ENCODE data around the gene C19orf73. TPM values are rescaled to one million over a fixed set of nuclear protein-coding genes. Genes with fewer than 3 reads are reported as not detected.

Gene C19orf73
- total and polyA plus RNA-seq, 4 donors, result 0.56 to 2.1 (median 1.7) TPM

GRCh38 chr19:49084206-49085019 lies 34.5 kb downstream of the C19orf73 start:
- Histone ChIP-seq H3K9me3 (ENCODE audit: control insufficient read depth in 4 of 4, low read length in 3 of 4) (no peaks in the 10 kb centered on the region), H3K4me1 (ENCODE audit: control insufficient read depth in 4 of 4, insufficient read depth in 4 of 4, low read length in 3 of 4) (peaks cover 11 to 26% (median 19%) of the 10 kb centered on the region in 4 donors), H3K27me3 (ENCODE audit: control insufficient read depth in 4 of 4, insufficient read depth in 4 of 4, low read length in 3 of 4) (no peaks in the 10 kb centered on the region), H3K4me3 (ENCODE audit: low read depth in 1 of 3, low read length in 3 of 3) (peak overlapping the region in 2 of 3 donors; percentile 36 to 49), H3K27ac (ENCODE audit: low read depth in 1 of 2, low read length in 2 of 2) (peak overlapping the region; percentile 90), H3K36me3 (ENCODE audit: control insufficient read depth in 4 of 4, insufficient read depth in 3 of 4, low read depth in 1 of 4, low read length in 3 of 4) (peaks cover 0 to 12% (median 6%) of the 10 kb centered on the region in 4 donors), H3K9ac (ENCODE audit: low read depth in 1 of 2, low read length in 2 of 2) (peak overlapping the region; percentile 14 to 22)
- WGBS, result 65% methylated on average over 26 of the region's 26 CpGs
- DNase-seq (ENCODE audit: low spot score), result no peak
- TF ChIP-seq JUND (IDR thresholded peaks at IDR 0.05) (no peak), TAF1 (conservative IDR thresholded peaks at IDR 0.05) (peak; percentile 14)

DNA sequence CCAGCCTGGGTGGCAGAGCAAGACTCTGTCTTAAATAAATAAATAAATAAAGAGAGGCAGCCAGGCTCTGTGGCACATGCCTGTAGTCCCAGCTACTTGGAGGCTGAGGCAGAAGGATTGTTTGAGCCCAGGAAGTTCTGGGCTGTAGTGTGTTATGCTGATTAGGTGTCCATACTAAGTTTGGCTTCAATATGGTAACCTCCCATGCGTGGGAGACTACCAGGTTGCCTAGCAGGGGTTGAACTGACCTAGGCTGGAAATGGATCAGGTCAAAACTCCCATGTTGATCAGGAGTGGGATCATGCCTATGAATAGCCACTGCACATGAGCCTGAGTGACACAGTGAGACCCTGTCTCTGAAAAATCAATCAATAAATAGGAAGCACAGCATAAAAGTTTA lies 37.7 kb downstream of the C19orf73 start:
- peaks cover 4 to 10% (median 6%) of the 10 kb centered on the region in 4 donors for H3K4me1 ChIP-seq (ENCODE audit: control insufficient read depth in 4 of 4, insufficient read depth in 4 of 4, low read length in 3 of 4)
- H3K27ac ChIP-seq (ENCODE audit: low read depth in 1 of 2, low read length in 2 of 2), result no peak overlapping the region
- no peak overlapping the region for H3K4me3 ChIP-seq (ENCODE audit: low read depth in 1 of 3, low read length in 3 of 3)
- H3K27me3 ChIP-seq (ENCODE audit: control insufficient read depth in 4 of 4, insufficient read depth in 4 of 4, low read length in 3 of 4), result no peaks in the 10 kb centered on the region
- no peak overlapping the region for H3K9ac ChIP-seq (ENCODE audit: low read depth in 1 of 2, low read length in 2 of 2)
- 92% methylated on average over 1 of the region's 1 CpG for WGBS
- H3K9me3 ChIP-seq (ENCODE audit: control insufficient read depth in 4 of 4, low read length in 3 of 4), result no peaks in the 10 kb centered on the region
- TF ChIP-seq JUND (IDR thresholded peaks at IDR 0.05) (no peak), YY1 (IDR thresholded peaks at IDR 0.05) (no peak), CTCF (IDR thresholded peaks at IDR 0.05; ENCODE audit: low read depth, low read length, missing input control) (no peak)
- TF ChIP-seq, protein P1, sequence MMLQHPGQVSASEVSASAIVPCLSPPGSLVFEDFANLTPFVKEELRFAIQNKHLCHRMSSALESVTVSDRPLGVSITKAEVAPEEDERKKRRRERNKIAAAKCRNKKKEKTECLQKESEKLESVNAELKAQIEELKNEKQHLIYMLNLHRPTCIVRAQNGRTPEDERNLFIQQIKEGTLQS (IDR thresholded peaks at IDR 0.05), result no peak
- DNase-seq (ENCODE audit: low spot score), result no peak
- no peaks in the 10 kb centered on the region for H3K36me3 ChIP-seq (ENCODE audit: control insufficient read depth in 4 of 4, insufficient read depth in 3 of 4, low read depth in 1 of 4, low read length in 3 of 4)

GRCh38 chr19:49080392-49080791 lies 38.6 kb downstream of the C19orf73 start:
- H3K4me3 ChIP-seq (ENCODE audit: low read depth in 1 of 3, low read length in 3 of 3), result no peak overlapping the region
- H3K36me3 ChIP-seq (ENCODE audit: control insufficient read depth in 4 of 4, insufficient read depth in 3 of 4, low read depth in 1 of 4, low read length in 3 of 4), result no peaks in the 10 kb centered on the region
- no peak overlapping the region for H3K9ac ChIP-seq (ENCODE audit: low read depth in 1 of 2, low read length in 2 of 2)
- no peaks in the 10 kb centered on the region for H3K27me3 ChIP-seq (ENCODE audit: control insufficient read depth in 4 of 4, insufficient read depth in 4 of 4, low read length in 3 of 4)
- peaks cover 0 to 4% (median 4%) of the 10 kb centered on the region in 4 donors for H3K4me1 ChIP-seq (ENCODE audit: control insufficient read depth in 4 of 4, insufficient read depth in 4 of 4, low read length in 3 of 4)
- WGBS, result 89% methylated on average over 4 of the region's 4 CpGs
- H3K9me3 ChIP-seq (ENCODE audit: control insufficient read depth in 4 of 4, low read length in 3 of 4), result no peaks in the 10 kb centered on the region
- no peak overlapping the region for H3K27ac ChIP-seq (ENCODE audit: low read depth in 1 of 2, low read length in 2 of 2)
- no peak for DNase-seq (ENCODE audit: low spot score)
- TF ChIP-seq FOXA2 (IDR thresholded peaks at IDR 0.05) (no peak), TAF1 (conservative IDR thresholded peaks at IDR 0.05) (no peak), RAD21 (IDR thresholded peaks at IDR 0.05) (no peak), MAX (IDR thresholded peaks at IDR 0.05) (no peak), FOXA1 (IDR thresholded peaks at IDR 0.05) (no peak), REST (IDR thresholded peaks at IDR 0.05) (no peak), JUND (IDR thresholded peaks at IDR 0.05) (no peak), GABPA (IDR thresholded peaks at IDR 0.05 in 1 of 2, conservative IDR thresholded peaks at IDR 0.05 in 1 of 2) (no peak), CTCF (IDR thresholded peaks at IDR 0.05; ENCODE audit: low read depth, low read length, missing input control) (no peak), RXRA (IDR thresholded peaks at IDR 0.05) (no peak), NR2F2 (IDR thresholded peaks at IDR 0.05) (no peak), YY1 (IDR thresholded peaks at IDR 0.05) (no peak), EGR1 (IDR thresholded peaks at IDR 0.05; ENCODE audit: low read depth in 2 of 2) (no peak)
- TF ChIP-seq, protein P1 (IDR thresholded peaks at IDR 0.05), result no peak
- TF ChIP-seq, protein P2, sequence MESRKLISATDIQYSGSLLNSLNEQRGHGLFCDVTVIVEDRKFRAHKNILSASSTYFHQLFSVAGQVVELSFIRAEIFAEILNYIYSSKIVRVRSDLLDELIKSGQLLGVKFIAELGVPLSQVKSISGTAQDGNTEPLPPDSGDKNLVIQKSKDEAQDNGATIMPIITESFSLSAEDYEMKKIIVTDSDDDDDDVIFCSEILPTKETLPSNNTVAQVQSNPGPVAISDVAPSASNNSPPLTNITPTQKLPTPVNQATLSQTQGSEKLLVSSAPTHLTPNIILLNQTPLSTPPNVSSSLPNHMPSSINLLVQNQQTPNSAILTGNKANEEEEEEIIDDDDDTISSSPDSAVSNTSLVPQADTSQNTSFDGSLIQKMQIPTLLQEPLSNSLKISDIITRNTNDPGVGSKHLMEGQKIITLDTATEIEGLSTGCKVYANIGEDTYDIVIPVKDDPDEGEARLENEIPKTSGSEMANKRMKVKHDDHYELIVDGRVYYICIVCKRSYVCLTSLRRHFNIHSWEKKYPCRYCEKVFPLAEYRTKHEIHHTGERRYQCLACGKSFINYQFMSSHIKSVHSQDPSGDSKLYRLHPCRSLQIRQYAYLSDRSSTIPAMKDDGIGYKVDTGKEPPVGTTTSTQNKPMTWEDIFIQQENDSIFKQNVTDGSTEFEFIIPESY (IDR thresholded peaks at IDR 0.05), result no peak
